Coronary artery (tissue), 2 donors: ENCODE measurements around the gene INF2.

Source experiments
- DNase-seq: peaks from one replicate; pipeline ENCODE4 v3.0.0-alpha.2; 2017; ENCODE audit warnings: low spot score
- H3K27ac ChIP-seq, 2 donors: fragments of 200-600 bp; sonication (generic); one replicate each; pipeline ENCODE4 v1.5.1; 2016 to 2019
- H3K4me3 ChIP-seq: fragments of 200-600 bp; sonication (generic); 2 replicates; pipeline ENCODE4 v1.5.1; 2016; ENCODE audit warnings: mild to moderate bottlenecking, moderate library complexity
- CTCF ChIP-seq: fragments of 200-600 bp; sonication (generic); IDR thresholded peaks from one replicate; pipeline ENCODE4 v1.5.1; 2019; ENCODE audit warnings: antibody characterized with exemption

Gene INF2

GRCh38 chr14:104644091-104644635 is 45.3 kb upstream of the INF2 start:
- TF ChIP-seq CTCF: no peak
- H3K27ac ChIP-seq: no peak overlapping the region

DNA sequence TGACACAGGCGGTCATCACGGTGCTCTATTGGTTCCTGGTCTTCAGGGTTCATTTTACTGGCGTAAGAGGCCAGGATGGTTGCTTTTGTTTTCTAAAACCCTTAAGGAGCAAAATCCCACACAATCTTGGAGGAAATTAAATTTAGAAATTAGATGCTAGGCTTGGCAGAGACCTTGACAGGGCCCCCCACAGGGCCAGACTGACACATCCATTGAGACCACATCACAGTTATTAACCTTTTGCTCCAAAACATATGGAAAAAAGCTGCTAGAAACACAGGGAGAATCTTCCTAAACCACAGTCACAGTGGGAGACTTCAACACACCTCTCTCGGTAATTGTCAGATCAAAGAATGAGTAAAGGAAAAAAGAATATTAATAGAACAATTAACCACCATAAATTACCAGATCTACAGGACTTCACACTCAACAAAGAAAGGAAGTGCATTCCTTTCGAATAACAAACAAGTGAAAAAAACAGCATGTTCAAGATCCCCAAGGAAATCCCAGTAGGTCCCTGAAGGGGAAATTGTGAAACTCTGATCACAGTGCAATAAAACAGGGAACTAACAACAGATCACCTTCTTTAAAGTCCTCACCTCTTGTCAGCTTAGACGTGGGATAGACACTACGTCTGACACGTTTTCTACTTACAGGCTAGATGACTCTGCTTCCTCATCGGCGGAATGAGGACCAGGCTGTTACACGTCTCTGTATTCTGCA is 44.6 kb upstream of the INF2 start:
- H3K4me3 ChIP-seq: no peak overlapping the region
- TF ChIP-seq CTCF: no peak
- H3K27ac ChIP-seq: no peak overlapping the region
- no peak for DNase-seq

More at GRCh38 chr14:104644091-104644635, 45.3 kb upstream of the INF2 start:
- H3K4me3 ChIP-seq: no peak overlapping the region
- DNase-seq: no peak

- TF ChIP-seq CTCF: no peak
- no peak overlapping the region for H3K27ac ChIP-seq
- DNase-seq: no peak
- H3K4me3 ChIP-seq: no peak overlapping the region
These were observed 41.9 kb upstream of the INF2 start for GRCh38 chr14:104647467-104648043.

DNA sequence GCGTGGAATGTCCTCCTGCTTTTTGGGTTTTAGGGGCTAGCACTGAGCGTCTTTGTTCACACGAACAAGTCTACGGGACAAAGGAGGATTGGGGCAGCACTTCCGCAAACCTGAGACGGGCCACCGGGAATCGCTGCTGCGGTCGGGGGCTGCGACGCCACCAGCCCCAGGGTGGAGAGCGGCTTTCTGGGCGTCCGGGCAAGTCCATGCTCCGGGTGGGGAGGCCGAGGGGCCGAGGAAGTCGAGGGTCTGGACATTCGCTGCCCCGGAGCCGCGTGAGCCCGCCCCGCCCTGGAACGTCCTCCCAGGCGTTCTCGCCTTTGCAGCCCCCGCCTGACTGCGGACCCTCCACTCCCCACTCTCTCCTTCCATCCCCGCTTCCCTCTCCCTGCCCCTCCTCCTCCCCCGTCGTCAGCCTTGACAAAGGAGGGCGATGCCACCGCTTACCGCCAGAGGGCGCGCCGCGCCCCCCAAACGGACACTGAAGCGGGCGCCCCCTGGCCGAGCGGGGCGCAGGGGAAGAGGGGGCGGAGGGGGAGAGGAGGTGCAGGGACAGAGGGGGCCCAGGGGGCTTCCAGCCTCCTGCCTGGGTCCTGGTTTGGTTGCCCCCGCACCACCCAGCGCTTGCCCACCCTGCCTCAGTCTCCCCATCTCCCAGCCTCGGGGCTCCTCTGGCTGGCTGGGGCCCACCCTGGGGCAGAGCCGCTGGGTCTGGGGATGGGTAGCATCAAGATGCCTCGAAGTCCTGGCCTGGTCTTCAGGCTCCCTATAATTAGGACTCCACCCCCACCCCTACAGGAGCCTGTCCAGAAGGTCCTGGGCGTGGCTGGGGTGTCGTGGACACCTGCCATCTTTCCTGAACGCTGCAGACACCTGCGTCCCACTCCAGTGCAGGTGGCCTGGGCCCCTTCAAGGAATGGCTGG is 39.1 kb upstream of the INF2 start:
- peak overlapping the region; percentile 64 for H3K4me3 ChIP-seq

GRCh38 chr14:104650981-104651875 is 38.2 kb upstream of the INF2 start:
- no peak for TF ChIP-seq CTCF
- Histone ChIP-seq H3K27ac (no peak overlapping the region), H3K4me3 (no peak overlapping the region)
- no peak for DNase-seq

More for the DNA sequence above, 39.1 kb upstream of the INF2 start:
- no peak for DNase-seq
- no peak overlapping the region for H3K27ac ChIP-seq
- TF ChIP-seq CTCF: peak; percentile 97

GRCh38 chr14:104651876-104652260 is 37.5 kb upstream of the INF2 start:
- no peak for TF ChIP-seq CTCF
- no peak for DNase-seq
- H3K27ac ChIP-seq: no peak overlapping the region
- no peak overlapping the region for H3K4me3 ChIP-seq
